ENCODE data around the gene CDC45.

DNA sequence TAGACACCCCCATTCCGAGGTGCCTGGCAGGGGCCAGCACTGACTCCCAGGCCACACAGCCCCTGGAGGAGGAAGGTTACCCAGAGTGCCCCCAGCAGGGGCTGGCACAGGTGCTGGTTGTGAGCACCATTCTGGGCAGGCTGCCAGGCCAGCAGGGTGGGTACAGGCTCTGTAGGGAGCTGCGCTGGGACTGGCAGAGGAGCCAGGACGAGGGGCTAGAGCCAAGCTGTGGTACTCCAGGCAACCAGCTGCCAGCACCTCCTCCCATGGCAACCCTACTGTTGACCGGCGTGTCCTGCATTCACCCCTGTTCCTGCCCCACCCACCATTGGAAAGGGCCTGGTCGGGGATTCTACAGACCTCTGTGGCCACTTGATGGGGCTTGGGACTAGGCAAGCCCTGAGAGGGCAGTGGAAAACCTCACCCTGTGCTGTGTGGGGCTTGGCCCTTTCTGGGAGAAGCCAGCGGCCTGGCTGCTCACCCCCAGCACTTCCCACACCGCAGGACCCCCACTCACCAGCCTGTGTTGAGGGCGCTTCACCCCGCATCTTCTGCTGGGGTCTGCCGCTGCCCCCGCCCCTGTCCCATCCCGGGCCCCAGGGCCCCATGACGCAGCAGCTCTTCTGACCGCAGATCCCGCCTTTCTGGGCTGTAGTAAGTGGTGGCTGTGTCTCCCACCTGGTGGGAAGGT lies 42.6 kb downstream of the CDC45 start:
- TF ChIP-seq, protein P1, sequence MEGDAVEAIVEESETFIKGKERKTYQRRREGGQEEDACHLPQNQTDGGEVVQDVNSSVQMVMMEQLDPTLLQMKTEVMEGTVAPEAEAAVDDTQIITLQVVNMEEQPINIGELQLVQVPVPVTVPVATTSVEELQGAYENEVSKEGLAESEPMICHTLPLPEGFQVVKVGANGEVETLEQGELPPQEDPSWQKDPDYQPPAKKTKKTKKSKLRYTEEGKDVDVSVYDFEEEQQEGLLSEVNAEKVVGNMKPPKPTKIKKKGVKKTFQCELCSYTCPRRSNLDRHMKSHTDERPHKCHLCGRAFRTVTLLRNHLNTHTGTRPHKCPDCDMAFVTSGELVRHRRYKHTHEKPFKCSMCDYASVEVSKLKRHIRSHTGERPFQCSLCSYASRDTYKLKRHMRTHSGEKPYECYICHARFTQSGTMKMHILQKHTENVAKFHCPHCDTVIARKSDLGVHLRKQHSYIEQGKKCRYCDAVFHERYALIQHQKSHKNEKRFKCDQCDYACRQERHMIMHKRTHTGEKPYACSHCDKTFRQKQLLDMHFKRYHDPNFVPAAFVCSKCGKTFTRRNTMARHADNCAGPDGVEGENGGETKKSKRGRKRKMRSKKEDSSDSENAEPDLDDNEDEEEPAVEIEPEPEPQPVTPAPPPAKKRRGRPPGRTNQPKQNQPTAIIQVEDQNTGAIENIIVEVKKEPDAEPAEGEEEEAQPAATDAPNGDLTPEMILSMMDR (IDR thresholded peaks at IDR 0.05): no peak
- no peak for TF ChIP-seq POLR2AphosphoS5 (IDR thresholded peaks at IDR 0.05)
- TF ChIP-seq POLR2A (IDR thresholded peaks at IDR 0.05): no peak
- TF ChIP-seq EP300 (IDR thresholded peaks at IDR 0.05): no peak

Measured in sigmoid colon (tissue), 4 donors.